GM12878 (cell line): ENCODE results near the gene SEMA4D. TPM values are rescaled to one million over a fixed set of nuclear protein-coding genes. Genes with fewer than 3 reads are reported as not detected.
A peak's percentile ranks its signal among the peaks of the same experiment; 100 is the strongest.

Experiments used
- ATAC-seq: fragments of 200-7000 bp; cut with Tn5 transposase; 3 replicates; pipeline ENCODE4 v1.9.1; 2020; ENCODE audit warnings: mild to moderate bottlenecking, moderate library complexity
- BruUV-seq: library from RNA; stranded (reverse); fragments of 400-500 nt; replicated peaks from 2 replicates; lab custom pipeline; 2021; lab: Mats Ljungman, UMichigan
- CTCF ChIA-PET: fragments of 300-600 bp; sonication (Branson Sonifier 250); formaldehyde crosslinking; extraction: SDS; loops from one replicate; lab custom pipeline; 2021; ENCODE audit warnings: inconsistent platforms; lab: Yijun Ruan, JAX
- POLR2A ChIA-PET: fragments of 350-600 bp; formaldehyde crosslinking; extraction: SDS; loops from one replicate; lab custom pipeline; 2021; ENCODE audit warnings: inconsistent platforms; lab: Charles Lee
- RAD21 ChIA-PET: fragments of 300-600 bp; sonication (Branson Sonifier 250); formaldehyde crosslinking; loops from one replicate; lab custom pipeline; 2023; ENCODE audit warnings: antibody characterized with exemption; ENCODE audit not compliant: unreplicated experiment; lab: Charles Lee
- SMC1A ChIA-PET: fragments of 300-600 bp; sonication (Branson Sonifier 250); formaldehyde crosslinking; loops from one replicate; lab custom pipeline; 2023; ENCODE audit not compliant: unreplicated experiment, uncharacterized antibody; lab: Charles Lee
- DNase-seq: peaks from one replicate; pipeline ENCODE4 v3.0.0-alpha.2; 2011; ENCODE audit warnings: low read depth, low spot score
- FAIRE-seq: peaks from 3 replicates; lab custom pipeline; 2011; peaks lifted over from hg19 to GRCh38; lab: Jason Lieb, UNC
- H2AFZ ChIP-seq: 2 replicates; pipeline ENCODE4 v1.6.0; 2011; ENCODE audit warnings: low read depth, low read length, control low read depth; ENCODE audit not compliant: control insufficient read depth
- H3K27ac ChIP-seq: 2 replicates; pipeline ENCODE4 v1.5.1; 2011; ENCODE audit warnings: control low read depth; ENCODE audit not compliant: control insufficient read depth, insufficient read depth
- H3K27me3 ChIP-seq, 2 experiments: replicated peaks in 1 of 2; 2 replicates each; pipeline versions ENCODE4 v1.6.0 to v1.6.1; 2011; ENCODE audit warnings: low read length in 1 of 2; ENCODE audit not compliant: control insufficient read depth in 2 of 2, insufficient read depth in 2 of 2
- H3K36me3 ChIP-seq, 2 experiments: 2 replicates each; pipeline ENCODE4 v1.5.1; 2011; ENCODE audit warnings: low read length in 1 of 2; ENCODE audit not compliant: control insufficient read depth in 2 of 2, insufficient read depth in 2 of 2
- H3K4me1 ChIP-seq: 2 replicates; pipeline ENCODE4 v1.6.1; 2011; ENCODE audit warnings: mild to moderate bottlenecking, low read length, moderate library complexity, mixed read lengths; ENCODE audit not compliant: control insufficient read depth, insufficient read depth
- H3K4me2 ChIP-seq: 2 replicates; pipeline ENCODE4 v1.6.0; 2011; ENCODE audit warnings: control low read depth; ENCODE audit not compliant: control insufficient read depth, insufficient read depth
- H3K4me3 ChIP-seq: fragments of 200-600 bp; sonication (generic); 2 replicates; pipeline ENCODE4 v1.5.1; 2016
- H3K79me2 ChIP-seq: 2 replicates; pipeline ENCODE4 v1.6.0; 2011; ENCODE audit warnings: low read length; ENCODE audit not compliant: control insufficient read depth, insufficient read depth
- H3K9ac ChIP-seq: 2 replicates; pipeline ENCODE4 v1.8.0; 2011; ENCODE audit warnings: low read length, control low read depth, mixed read lengths; ENCODE audit not compliant: control insufficient read depth, insufficient read depth
- H3K9me3 ChIP-seq: replicated peaks from 3 replicates; pipeline ENCODE4 v1.5.1; 2011; ENCODE audit warnings: mild to moderate bottlenecking, low read length; ENCODE audit not compliant: control insufficient read depth, insufficient read depth
- H4K20me1 ChIP-seq: 2 replicates; pipeline ENCODE4 v1.6.0; 2011; ENCODE audit not compliant: control insufficient read depth, insufficient read depth
- IRF4 ChIP-seq: IDR thresholded peaks from 2 replicates; pipeline ENCODE4 v1.6.1; 2011; ENCODE audit warnings: low read depth, low read length
- MEF2B ChIP-seq: fragments of 450-650 bp; IDR thresholded peaks from 2 replicates; pipeline ENCODE4 v1.6.1; 2018; ENCODE audit warnings: mild to moderate bottlenecking, moderate library complexity; ENCODE audit not compliant: partially characterized antibody, poor library complexity, severe bottlenecking
- SPI1 ChIP-seq: IDR thresholded peaks from 2 replicates; pipeline ENCODE4 v1.6.1; 2011; ENCODE audit warnings: low read depth, mild to moderate bottlenecking, low read length, moderate library complexity, borderline replicate concordance; ENCODE audit not compliant: insufficient read depth
- STAT1 ChIP-seq: fragments of 450-650 bp; conservative IDR thresholded peaks from 2 replicates; pipeline ENCODE4 v1.6.1; 2014; ENCODE audit warnings: antibody characterized with exemption, mild to moderate bottlenecking
- ZNF274 ChIP-seq: IDR thresholded peaks from one replicate; pipeline ENCODE4 v1.8.0; 2011; ENCODE audit not compliant: insufficient read length, insufficient read depth
- WGBS: methylation state at CpG from one replicate; pipeline ENCODE4 v1.1.6; 2016; ENCODE audit warnings: low lambda C conversion rate; ENCODE audit not compliant: insufficient replicate concordance, insufficient coverage; ENCODE audit errors: missing lambda C conversion rate; 5-methylcytosine and 5-hydroxymethylcytosine counted together
- in situ Hi-C: fragments of 300-500 bp; cut with MboI; formaldehyde crosslinking; loops from 9 replicates; pipeline ENCODE4 v1.14.3; 2018; ENCODE audit warnings: mixed read lengths
- intact Hi-C: fragments of 100-400 bp; cut with micrococcal nuclease; formaldehyde crosslinking; loops from one replicate; pipeline ENCODE4 v1.14.2; 2022; ENCODE audit not compliant: unreplicated experiment
- polyA plus RNA-seq, 11 experiments: library from polyadenylated mRNA; depleted of rRNA in 4 of 11; unstranded in 6 of 11; stranded (reverse) in 5 of 11; fragments of >200 nt; fragmentation: Nextera tagmentation in 4 of 11; fragmentation: Illumina TruSeq in 1 of 11; extraction: Ambion mirVana in 4 of 11; extraction: Trizol in 1 of 11; gene quantifications; 1 replicate in 1 of 11; 2 replicates in 10 of 11; pipeline versions ENCODE4 v1.2.1 to v1.2.3, GENCODE V29; 2011 to 2016; ENCODE audit warnings: inconsistent platforms in 2 of 11, missing spikeins in 2 of 11, low read depth in 1 of 11
- total RNA-seq, 4 experiments: library from RNA; depleted of rRNA in 3 of 4; stranded (reverse); fragments of >200 nt in 3 of 4; fragmentation: Illumina TruSeq in 1 of 4; extraction: Trizol in 1 of 4; gene quantifications; 2 replicates each; pipeline versions ENCODE4 v1.2.1 to v1.2.3, GENCODE V29; 2013 to 2021
- TF ChIP-seq, protein P1 (sequence below): fragments of 450-650 bp; formaldehyde crosslinking; IDR thresholded peaks from 2 replicates; pipeline ENCODE4 v1.4.0; 2022; ENCODE audit warnings: mild to moderate bottlenecking, moderate library complexity
- TF ChIP-seq, protein P2 (sequence below): fragments of 450-650 bp; IDR thresholded peaks from 2 replicates; pipeline ENCODE4 v1.6.1; 2017; ENCODE audit warnings: mild to moderate bottlenecking, moderate library complexity

SEMA4D gene
- total and polyA plus RNA-seq, 10 of the 15 experiments (the other 5 are each of a cell fraction or from before 2014, with no cell fraction given): 15.1 to 136 (median 39.6) TPM

DNA sequence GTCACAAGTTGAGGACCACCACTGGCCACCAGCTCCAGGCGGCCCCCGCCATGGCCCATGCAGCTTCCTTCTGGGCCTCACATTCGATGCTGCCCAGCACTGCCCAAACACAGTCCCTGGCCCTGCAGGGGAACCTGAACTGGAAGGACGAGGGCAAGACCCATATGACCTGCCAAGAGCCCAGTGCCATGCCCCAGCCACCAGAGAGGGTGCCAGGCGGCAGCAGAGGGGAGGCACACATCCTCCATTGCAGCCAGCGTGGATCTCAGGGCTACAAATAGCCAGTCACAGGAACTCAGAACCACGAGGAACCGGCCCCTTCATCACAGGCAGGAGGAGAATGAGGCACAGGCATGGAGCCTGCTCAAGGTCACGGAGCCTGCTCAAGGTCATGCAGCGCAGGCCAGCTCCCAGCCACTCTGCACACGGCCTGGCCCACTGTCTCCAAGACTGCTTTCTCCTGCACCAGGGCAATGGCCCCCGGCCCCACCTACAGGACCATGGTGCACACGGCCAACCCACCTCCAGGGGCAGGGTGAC is 69.6 kb downstream of the SEMA4D start:
- ChIA-PET SMC1A (interaction anchor here (0.8 to 7.8 kb wide), 9 partner anchors 10 to 127 kb away, joined by 3 to 150 read pairs (median 5); no protein-coding TSS in a partner anchor), RAD21 (interaction anchor here (0.6 to 10.3 kb wide), 17 partner anchors 9 to 121 kb away, joined by 3 to 119 read pairs (median 4); no protein-coding TSS in a partner anchor), CTCF (interaction anchor here (0.7 to 10.2 kb wide), 28 partner anchors 10 to 1828 kb away, joined by 3 to 207 read pairs (median 8); no protein-coding TSS in a partner anchor), POLR2A (interaction anchor here (1.1 to 1.3 kb wide), 3 partner anchors 34 to 120 kb away, joined by 4 to 8 read pairs (median 4); no protein-coding TSS in a partner anchor)
- in situ Hi-C loops: loop anchor here (5.0 kb wide), 1 partner anchor 119 kb away; no protein-coding TSS in a partner anchor
- 61% methylated on average over 13 of the region's 13 CpGs for WGBS
- no peak overlapping the region for H3K9ac ChIP-seq
- no peaks in the 10 kb centered on the region for H3K9me3 ChIP-seq
- H4K20me1 ChIP-seq: no peaks in the 10 kb centered on the region; the same call in 1 of the 2 replicates
- no peaks in the 10 kb centered on the region for H3K27me3 ChIP-seq
- peaks cover 91% of the 10 kb centered on the region for H3K79me2 ChIP-seq
- H3K36me3 ChIP-seq: peaks cover 8 to 12% of the 10 kb centered on the region in 2 experiments; a peak in 3 of 4 replicates
- TF ChIP-seq, protein P1, sequence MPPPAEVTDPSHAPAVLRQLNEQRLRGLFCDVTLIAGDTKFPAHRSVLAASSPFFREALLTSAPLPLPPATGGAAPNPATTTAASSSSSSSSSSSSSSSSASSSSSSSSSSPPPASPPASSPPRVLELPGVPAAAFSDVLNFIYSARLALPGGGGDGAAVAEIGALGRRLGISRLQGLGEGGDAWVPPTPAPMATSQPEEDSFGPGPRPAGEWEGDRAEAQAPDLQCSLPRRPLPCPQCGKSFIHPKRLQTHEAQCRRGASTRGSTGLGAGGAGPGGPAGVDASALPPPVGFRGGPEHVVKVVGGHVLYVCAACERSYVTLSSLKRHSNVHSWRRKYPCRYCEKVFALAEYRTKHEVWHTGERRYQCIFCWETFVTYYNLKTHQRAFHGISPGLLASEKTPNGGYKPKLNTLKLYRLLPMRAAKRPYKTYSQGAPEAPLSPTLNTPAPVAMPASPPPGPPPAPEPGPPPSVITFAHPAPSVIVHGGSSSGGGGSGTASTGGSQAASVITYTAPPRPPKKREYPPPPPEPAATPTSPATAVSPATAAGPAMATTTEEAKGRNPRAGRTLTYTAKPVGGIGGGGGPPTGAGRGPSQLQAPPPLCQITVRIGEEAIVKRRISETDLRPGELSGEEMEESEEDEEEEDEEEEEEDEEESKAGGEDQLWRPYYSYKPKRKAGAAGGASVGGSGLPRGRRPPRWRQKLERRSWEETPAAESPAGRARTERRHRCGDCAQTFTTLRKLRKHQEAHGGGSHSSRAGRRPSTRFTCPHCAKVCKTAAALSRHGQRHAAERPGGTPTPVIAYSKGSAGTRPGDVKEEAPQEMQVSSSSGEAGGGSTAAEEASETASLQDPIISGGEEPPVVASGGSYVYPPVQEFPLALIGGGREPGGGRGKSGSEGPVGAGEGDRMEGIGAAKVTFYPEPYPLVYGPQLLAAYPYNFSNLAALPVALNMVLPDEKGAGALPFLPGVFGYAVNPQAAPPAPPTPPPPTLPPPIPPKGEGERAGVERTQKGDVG (CRISPR knock-in tag): no peak
- TF ChIP-seq IRF4 (no peak), ZNF274 (no peak), STAT1 (no peak), SPI1 (no peak), MEF2B (no peak)
- TF ChIP-seq, protein P2, sequence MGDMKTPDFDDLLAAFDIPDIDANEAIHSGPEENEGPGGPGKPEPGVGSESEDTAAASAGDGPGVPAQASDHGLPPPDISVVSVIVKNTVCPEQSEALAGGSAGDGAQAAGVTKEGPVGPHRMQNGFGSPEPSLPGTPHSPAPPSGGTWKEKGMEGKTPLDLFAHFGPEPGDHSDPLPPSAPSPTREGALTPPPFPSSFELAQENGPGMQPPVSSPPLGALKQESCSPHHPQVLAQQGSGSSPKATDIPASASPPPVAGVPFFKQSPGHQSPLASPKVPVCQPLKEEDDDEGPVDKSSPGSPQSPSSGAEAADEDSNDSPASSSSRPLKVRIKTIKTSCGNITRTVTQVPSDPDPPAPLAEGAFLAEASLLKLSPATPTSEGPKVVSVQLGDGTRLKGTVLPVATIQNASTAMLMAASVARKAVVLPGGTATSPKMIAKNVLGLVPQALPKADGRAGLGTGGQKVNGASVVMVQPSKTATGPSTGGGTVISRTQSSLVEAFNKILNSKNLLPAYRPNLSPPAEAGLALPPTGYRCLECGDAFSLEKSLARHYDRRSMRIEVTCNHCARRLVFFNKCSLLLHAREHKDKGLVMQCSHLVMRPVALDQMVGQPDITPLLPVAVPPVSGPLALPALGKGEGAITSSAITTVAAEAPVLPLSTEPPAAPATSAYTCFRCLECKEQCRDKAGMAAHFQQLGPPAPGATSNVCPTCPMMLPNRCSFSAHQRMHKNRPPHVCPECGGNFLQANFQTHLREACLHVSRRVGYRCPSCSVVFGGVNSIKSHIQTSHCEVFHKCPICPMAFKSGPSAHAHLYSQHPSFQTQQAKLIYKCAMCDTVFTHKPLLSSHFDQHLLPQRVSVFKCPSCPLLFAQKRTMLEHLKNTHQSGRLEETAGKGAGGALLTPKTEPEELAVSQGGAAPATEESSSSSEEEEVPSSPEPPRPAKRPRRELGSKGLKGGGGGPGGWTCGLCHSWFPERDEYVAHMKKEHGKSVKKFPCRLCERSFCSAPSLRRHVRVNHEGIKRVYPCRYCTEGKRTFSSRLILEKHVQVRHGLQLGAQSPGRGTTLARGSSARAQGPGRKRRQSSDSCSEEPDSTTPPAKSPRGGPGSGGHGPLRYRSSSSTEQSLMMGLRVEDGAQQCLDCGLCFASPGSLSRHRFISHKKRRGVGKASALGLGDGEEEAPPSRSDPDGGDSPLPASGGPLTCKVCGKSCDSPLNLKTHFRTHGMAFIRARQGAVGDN: no peak
- intact Hi-C loops: no loop called here
- ATAC-seq (no peak), DNase-seq (no peak), FAIRE-seq (no peak)
- no peak overlapping the region for H3K4me3 ChIP-seq
- H3K4me1 ChIP-seq: peaks cover 84% of the 10 kb centered on the region
- peak overlapping the region; percentile 90 for H3K27ac ChIP-seq
- no TSS peak for BruUV-seq
- peak overlapping the region; percentile 70; the same call in 1 of the 2 replicates for H3K4me2 ChIP-seq
- H2AFZ ChIP-seq: no peak overlapping the region
